Activated T-helper 1 cell treated with anti-CD3 and anti-CD28 coated beads, Interleukin-2, amount 50 U/mL, for 16 hours (primary cell): ENCODE results near the gene INPP4A.
A peak's percentile ranks its signal among the peaks of the same experiment; 100 is the strongest.
"Not testable (repeated sequence)": the region's sequence is repeated elsewhere in the genome, so short reads cannot be mapped to it uniquely, and the experiment has no call there.

Experiments
- DNase-seq, 2 donors: peaks; one replicate each; pipeline ENCODE4 v3.0.0-alpha.2; 2020; ENCODE audit warnings: low read depth in 1 of 2, low spot score in 1 of 2

INPP4A gene

GRCh38 chr2:98578231-98578630, 133.6 kb downstream of the INPP4A start:
- DNase-seq, result no peak

GRCh38 chr2:98579926-98580325, 135.3 kb downstream of the INPP4A start:
- no peak for DNase-seq

- DNase-seq, result no peak
These were observed 136.1 kb downstream of the INPP4A start for GRCh38 chr2:98580656-98581284.

GRCh38 chr2:98582523-98582922, 137.9 kb downstream of the INPP4A start:
- no peak for DNase-seq

GRCh38 chr2:98583276-98583675, 138.6 kb downstream of the INPP4A start:
- DNase-seq, result no peak

- DNase-seq, result no peak
These were observed 139.4 kb downstream of the INPP4A start for GRCh38 chr2:98583816-98584618.

- DNase-seq, result no peak
These were observed 140.7 kb downstream of the INPP4A start for GRCh38 chr2:98585386-98585785.

- DNase-seq, result no peak
These were observed 142.0 kb downstream of the INPP4A start for GRCh38 chr2:98586551-98587140.

- no peak for DNase-seq
These were observed 144.3 kb downstream of the INPP4A start for GRCh38 chr2:98588880-98589431.

- DNase-seq, result no peak
These were observed 144.8 kb downstream of the INPP4A start for GRCh38 chr2:98589489-98589888.

- DNase-seq, result no peak
These were observed 147.9 kb downstream of the INPP4A start for GRCh38 chr2:98592565-98592964.

- not testable (repeated sequence) for DNase-seq
These were observed 150.0 kb downstream of the INPP4A start for GRCh38 chr2:98594665-98595064.

GRCh38 chr2:98598781-98599428, 154.2 kb downstream of the INPP4A start:
- DNase-seq, result no peak

GRCh38 chr2:98601532-98602132, 157.0 kb downstream of the INPP4A start:
- no peak for DNase-seq

- no peak for DNase-seq
These were observed 159.9 kb downstream of the INPP4A start for GRCh38 chr2:98604547-98604946.

- no peak for DNase-seq
These were observed 160.4 kb downstream of the INPP4A start for GRCh38 chr2:98605076-98605475.

GRCh38 chr2:98606431-98606830, 161.8 kb downstream of the INPP4A start:
- DNase-seq, result no peak

GRCh38 chr2:98607104-98607503, 162.4 kb downstream of the INPP4A start:
- no peak for DNase-seq

- no peak for DNase-seq
These were observed 163.1 kb downstream of the INPP4A start for GRCh38 chr2:98607741-98608115.

- peak; percentile 84 to 87 for DNase-seq
These were observed 163.7 kb downstream of the INPP4A start, which contains the start of the genes COA5 and UNC50 for GRCh38 chr2:98608116-98608961. COA5 (minus strand) TSS chr2:98608512; CDS start chr2:98608405, 107 bp downstream. UNC50 (plus strand) TSS chr2:98608589; CDS start chr2:98609760, 1,171 bp downstream.
